NCI-H69 (cell line): ENCODE measurements around the gene TMEM134.

Experiments
- DNase-seq: peaks from one replicate; lab custom pipeline; 2025; lab: John Stamatoyannopoulos, UW

TMEM134 gene

GRCh38 chr11:67500831-67501715 lies 32.0 kb upstream of the TMEM134 start:
- no peak for DNase-seq

- no peak for DNase-seq
Measured at GRCh38 chr11:67500484-67500821, 31.4 kb upstream of the TMEM134 start.

GRCh38 chr11:67499808-67500483 lies 30.9 kb upstream of the TMEM134 start:
- no peak for DNase-seq

- DNase-seq, result no peak
Measured at GRCh38 chr11:67498544-67498972, 29.5 kb upstream of the TMEM134 start.

- DNase-seq, result no peak
Measured at GRCh38 chr11:67497656-67498291, 28.7 kb upstream of the TMEM134 start.

- DNase-seq, result no peak
Measured at GRCh38 chr11:67496113-67496512, 27.1 kb upstream of the TMEM134 start.

GRCh38 chr11:67495234-67496005 lies 26.4 kb upstream of the TMEM134 start:
- DNase-seq, result no peak

GRCh38 chr11:67494371-67495233 lies 25.6 kb upstream of the TMEM134 start:
- no peak for DNase-seq

- no peak for DNase-seq
Measured at GRCh38 chr11:67493548-67494370, 24.7 kb upstream of the TMEM134 start.

- DNase-seq, result no peak
Measured at GRCh38 chr11:67492801-67493547, 23.9 kb upstream of the TMEM134 start.

- no peak for DNase-seq
Measured at GRCh38 chr11:67492069-67492727, 23.1 kb upstream of the TMEM134 start.

- DNase-seq, result no peak
Measured at GRCh38 chr11:67491276-67492068, 22.4 kb upstream of the TMEM134 start.

- no peak for DNase-seq
Measured at GRCh38 chr11:67490727-67491065, 21.6 kb upstream of the TMEM134 start.

- no peak for DNase-seq
Measured at GRCh38 chr11:67489885-67490726, 21.1 kb upstream of the TMEM134 start.

GRCh38 chr11:67489203-67489884 lies 20.3 kb upstream of the TMEM134 start:
- no peak for DNase-seq

GRCh38 chr11:67486481-67487195 lies 17.6 kb upstream of the TMEM134 start:
- no peak for DNase-seq
